NT2/D1 (cell line): ENCODE results near the gene FMN1.

Experiments used
- SUZ12 ChIP-seq: IDR thresholded peaks from 2 replicates; pipeline ENCODE4 v1.6.1; 2011; ENCODE audit not compliant: insufficient read length, insufficient read depth; ENCODE audit errors: extremely low read depth
- YY1 ChIP-seq: IDR thresholded peaks from 2 replicates; pipeline ENCODE4 v1.6.1; 2011; ENCODE audit not compliant: insufficient read length, insufficient read depth

DNA sequence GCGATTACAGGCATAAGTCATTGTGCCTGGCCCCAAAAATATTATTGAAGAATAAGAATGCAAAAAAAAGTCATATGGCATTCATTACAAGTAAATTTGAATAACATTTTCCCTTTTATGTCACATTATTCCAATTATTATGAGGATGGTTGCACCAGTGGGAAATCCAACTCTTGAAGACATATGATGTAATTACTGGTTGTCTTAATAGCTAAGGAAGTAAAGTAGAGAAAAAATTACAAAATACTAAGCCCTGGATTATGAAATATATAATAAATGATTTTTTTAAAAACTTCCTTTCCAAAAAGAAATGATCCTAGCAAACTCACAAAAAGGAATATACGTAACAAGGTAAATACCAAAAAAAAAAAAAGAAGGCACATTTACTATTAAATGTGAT, 98.9 kb downstream of the FMN1 start:
- TF ChIP-seq YY1 = no peak
- TF ChIP-seq SUZ12 = no peak
